ENCODE data around the gene GABRA6. TPM values are rescaled to one million over a fixed set of nuclear protein-coding genes. Genes with fewer than 3 reads are reported as not detected.
"Not testable (repeated sequence)": the region's sequence is repeated elsewhere in the genome, so short reads cannot be mapped to it uniquely, and the experiment has no call there.

Gene GABRA6
- not detected for total RNA-seq

GRCh38 chr5:161685461-161685860 is at the start of gene GABRA6:
GABRA6 (plus strand) TSS chr5:161685721; CDS start chr5:161685990, 269 bp downstream.
- Histone ChIP-seq H3K9me3 (no peaks in the 10 kb centered on the region), H3K4me1 (no peaks in the 10 kb centered on the region), H3K36me3 (no peaks in the 10 kb centered on the region), H3K4me3 (no peak within 1 kb of the TSS), H3K27ac (no peak within 1 kb of the TSS), H3K27me3 (no peaks in the 10 kb centered on the region)
- no peak for DNase-seq
- 31 to 45% methylated on average over 4 of the region's 4 CpGs for WGBS, 2 donors
- TF ChIP-seq CTCF (IDR thresholded peaks at IDR 0.05): no peak
- no peak for TF ChIP-seq POLR2A (IDR thresholded peaks at IDR 0.05)
- intact Hi-C loops (cut with DNase I): no loop called here

DNA sequence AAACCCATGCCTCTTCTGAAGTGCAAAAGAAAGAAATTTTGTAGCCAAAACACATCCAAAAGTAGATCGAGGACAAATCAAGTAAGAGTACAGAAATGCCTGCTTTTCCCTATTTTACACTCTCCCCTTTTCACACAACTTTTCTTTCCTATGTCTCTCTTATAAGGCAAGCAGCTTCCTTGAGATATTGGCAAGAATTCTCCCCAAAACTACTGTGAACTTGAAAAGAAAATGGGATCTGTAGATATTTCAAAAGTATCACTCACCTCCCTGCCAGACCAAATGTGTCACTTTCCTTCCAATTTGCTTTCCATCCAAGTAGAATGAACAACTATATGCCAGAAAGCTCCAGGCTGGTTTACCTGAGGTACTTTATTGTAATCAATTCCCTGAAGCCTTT is 47.9 kb upstream of the GABRA6 start:
- intact Hi-C loops (cut with DNase I): no loop called here

DNA sequence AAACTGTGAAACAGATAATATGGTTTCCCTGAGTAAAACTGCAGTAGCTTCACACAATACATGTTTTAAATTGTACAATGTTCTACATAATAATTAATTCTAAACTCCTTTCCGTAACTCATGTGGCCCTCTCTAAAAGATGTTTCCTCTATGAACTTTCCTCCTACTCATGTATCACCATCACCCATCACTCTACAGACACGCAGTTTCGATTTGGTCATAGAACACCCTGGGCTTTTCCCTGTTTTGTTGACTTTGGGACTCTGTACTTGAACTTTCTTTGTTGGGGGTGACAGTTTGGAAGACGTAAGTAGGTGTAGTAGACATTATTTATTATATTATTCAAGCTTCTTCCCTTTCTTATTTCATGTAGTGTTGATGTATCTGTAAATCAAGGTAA is 44.1 kb upstream of the GABRA6 start:
- Histone ChIP-seq H3K4me1 (no peaks in the 10 kb centered on the region), H3K27me3 (no peaks in the 10 kb centered on the region), H3K9me3 (no peaks in the 10 kb centered on the region), H3K4me3 (no peak overlapping the region), H3K27ac (no peak overlapping the region), H3K36me3 (no peaks in the 10 kb centered on the region)
- intact Hi-C loops (cut with DNase I): no loop called here
- 66 to 73% methylated on average over 4 of the region's 4 CpGs for WGBS, 2 donors
- TF ChIP-seq POLR2A (IDR thresholded peaks at IDR 0.05) (no peak), CTCF (IDR thresholded peaks at IDR 0.05) (no peak)
- no peak for DNase-seq

More for the DNA sequence above, 47.9 kb upstream of the GABRA6 start:
- no peak overlapping the region for H3K4me3 ChIP-seq
- H3K9me3 ChIP-seq: no peaks in the 10 kb centered on the region
- no peaks in the 10 kb centered on the region for H3K27me3 ChIP-seq
- no peaks in the 10 kb centered on the region for H3K36me3 ChIP-seq
- 63 to 81% methylated on average over 1 of the region's 1 CpG for WGBS, 2 donors
- TF ChIP-seq CTCF (IDR thresholded peaks at IDR 0.05): no peak
- TF ChIP-seq POLR2A (IDR thresholded peaks at IDR 0.05): no peak
- no peak for DNase-seq
- H3K4me1 ChIP-seq: no peaks in the 10 kb centered on the region
- no peak overlapping the region for H3K27ac ChIP-seq

DNA sequence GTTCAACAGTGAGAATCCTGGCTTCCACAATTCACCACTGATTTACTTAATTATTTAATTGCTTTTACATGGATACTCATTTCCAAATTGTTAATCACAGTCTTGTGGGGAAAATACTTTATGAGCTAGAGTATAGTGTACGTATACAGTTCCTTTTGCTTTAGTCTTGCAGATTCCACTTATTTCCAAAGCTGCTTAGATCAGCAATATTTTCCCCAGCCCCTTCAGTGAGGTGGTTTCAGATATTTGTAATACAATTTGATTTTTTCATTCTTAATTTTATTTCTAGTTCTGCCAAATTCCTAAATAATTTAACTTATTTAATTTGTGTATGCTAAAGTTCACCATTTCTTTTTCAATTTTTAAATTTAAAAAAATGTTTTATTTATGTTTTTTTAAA is 40.3 kb upstream of the GABRA6 start:
- Histone ChIP-seq H3K27ac (no peak overlapping the region), H3K4me3 (no peak overlapping the region), H3K9me3 (no peaks in the 10 kb centered on the region), H3K27me3 (no peaks in the 10 kb centered on the region), H3K4me1 (no peaks in the 10 kb centered on the region), H3K36me3 (no peaks in the 10 kb centered on the region)
- intact Hi-C loops (cut with DNase I): no loop called here
- TF ChIP-seq POLR2A (IDR thresholded peaks at IDR 0.05) (no peak), CTCF (IDR thresholded peaks at IDR 0.05) (no peak)
- 75 to 97% methylated on average over 1 of the region's 1 CpG for WGBS, 2 donors
- no peak for DNase-seq

GRCh38 chr5:161651926-161652325 is 33.6 kb upstream of the GABRA6 start:
- H3K27ac ChIP-seq; H3K4me3 ChIP-seq; DNase-seq; H3K9me3 ChIP-seq; H3K4me1 ChIP-seq; H3K27me3 ChIP-seq; H3K36me3 ChIP-seq; intact Hi-C loops (cut with DNase I): not testable (repeated sequence)
- WGBS, 2 donors: 61 to 69% methylated on average over 8 of the region's 8 CpGs

GRCh38 chr5:161660806-161661205 is 24.7 kb upstream of the GABRA6 start:
- 76 to 83% methylated on average over 6 to 11 of the region's 12 CpGs for WGBS, 2 donors
- DNase-seq: no peak
- intact Hi-C loops (cut with DNase I): no loop called here

More at GRCh38 chr5:161660806-161661205, 24.7 kb upstream of the GABRA6 start:
- Histone ChIP-seq H3K36me3 (no peaks in the 10 kb centered on the region), H3K4me3 (no peak overlapping the region), H3K27me3 (no peaks in the 10 kb centered on the region), H3K4me1 (no peaks in the 10 kb centered on the region), H3K27ac (no peak overlapping the region), H3K9me3 (no peaks in the 10 kb centered on the region)
- TF ChIP-seq POLR2A (IDR thresholded peaks at IDR 0.05): no peak
- no peak for TF ChIP-seq CTCF (IDR thresholded peaks at IDR 0.05)
